ENCODE results near the gene CNOT1. TPM values are rescaled to one million over a fixed set of nuclear protein-coding genes. Genes with fewer than 3 reads are reported as not detected.
A peak's percentile ranks its signal among the peaks of the same experiment; 100 is the strongest.

Gene CNOT1
- total RNA-seq = 100 to 1,000 TPM; 116 to 131 TPM
- polyA plus RNA-seq = 10 to 100 TPM; 34.0 to 40.8 TPM

DNA sequence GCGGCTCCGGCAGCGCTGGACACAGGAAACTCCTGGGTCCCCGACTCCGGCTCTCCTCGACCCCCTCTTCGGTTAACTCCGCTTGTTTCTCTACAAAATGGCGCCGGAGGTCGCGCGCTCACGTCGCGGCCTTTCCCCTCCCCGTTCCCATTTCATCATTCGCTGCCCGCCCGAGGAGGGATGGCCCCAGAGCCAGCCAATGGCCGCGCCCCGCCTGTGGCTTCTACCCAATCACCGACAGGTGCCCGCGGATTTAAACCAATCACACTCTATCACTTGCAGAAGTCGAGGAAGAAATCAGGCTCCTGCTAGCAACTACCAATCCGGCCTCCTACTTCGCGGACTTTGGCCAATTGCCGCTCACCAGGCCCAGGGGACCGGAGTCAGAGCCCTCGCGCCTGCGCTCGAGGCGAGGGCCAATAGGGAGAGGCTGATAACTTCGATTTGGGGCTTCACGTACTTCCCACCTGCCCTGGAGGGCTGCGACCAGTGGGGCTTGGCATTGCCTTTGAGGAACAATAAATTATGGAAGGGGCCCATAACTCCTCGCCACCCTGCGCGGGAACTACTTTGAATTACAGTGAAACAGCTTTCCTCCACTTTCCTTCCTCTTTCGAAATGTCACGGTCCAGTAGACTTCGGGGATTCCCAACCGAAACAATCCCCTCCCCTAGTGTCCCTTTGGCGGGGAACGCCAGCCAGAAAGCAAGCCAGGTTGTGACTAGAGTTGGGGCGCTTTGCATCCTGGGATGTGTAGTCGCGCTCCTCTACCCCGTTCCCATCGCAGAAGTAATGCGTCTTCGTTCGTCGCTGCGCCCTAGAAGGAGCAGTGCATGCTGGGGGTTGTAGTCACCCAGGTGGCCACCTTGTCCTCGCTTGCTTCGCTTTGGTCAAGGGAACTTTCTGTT is at the start of gene CNOT1:
TSS of gene CNOT1 (minus strand) at position 94 of the 908 bp plus-strand sequence. CDS start 30,489 bp downstream, outside the sequence.
- Histone ChIP-seq H3K4me3 (ENCODE audit: low read depth in 1 of 3, low read length in 3 of 3) (peak within 1 kb of the TSS; percentile 86 to 97 (median 92)), H3K9ac (ENCODE audit: low read depth in 1 of 2, low read length in 2 of 2) (peak within 1 kb of the TSS; percentile 82 to 92), H3K4me1 (ENCODE audit: control insufficient read depth in 4 of 4, insufficient read depth in 4 of 4, low read length in 3 of 4) (peaks cover 3 to 21% (median 12%) of the 10 kb centered on the region in 4 donors), H3K27ac (ENCODE audit: low read depth in 1 of 2, low read length in 2 of 2) (peak within 1 kb of the TSS; percentile 93 to 97), H3K36me3 (ENCODE audit: control insufficient read depth in 4 of 4, insufficient read depth in 3 of 4, low read depth in 1 of 4, low read length in 3 of 4) (no peaks in the 10 kb centered on the region), H3K9me3 (ENCODE audit: control insufficient read depth in 4 of 4, low read length in 3 of 4) (no peaks in the 10 kb centered on the region), H3K27me3 (ENCODE audit: control insufficient read depth in 4 of 4, insufficient read depth in 4 of 4, low read length in 3 of 4) (no peaks in the 10 kb centered on the region)
- under 1% methylated on average over 61 of the region's 61 CpGs for WGBS
- TF ChIP-seq, protein P1, sequence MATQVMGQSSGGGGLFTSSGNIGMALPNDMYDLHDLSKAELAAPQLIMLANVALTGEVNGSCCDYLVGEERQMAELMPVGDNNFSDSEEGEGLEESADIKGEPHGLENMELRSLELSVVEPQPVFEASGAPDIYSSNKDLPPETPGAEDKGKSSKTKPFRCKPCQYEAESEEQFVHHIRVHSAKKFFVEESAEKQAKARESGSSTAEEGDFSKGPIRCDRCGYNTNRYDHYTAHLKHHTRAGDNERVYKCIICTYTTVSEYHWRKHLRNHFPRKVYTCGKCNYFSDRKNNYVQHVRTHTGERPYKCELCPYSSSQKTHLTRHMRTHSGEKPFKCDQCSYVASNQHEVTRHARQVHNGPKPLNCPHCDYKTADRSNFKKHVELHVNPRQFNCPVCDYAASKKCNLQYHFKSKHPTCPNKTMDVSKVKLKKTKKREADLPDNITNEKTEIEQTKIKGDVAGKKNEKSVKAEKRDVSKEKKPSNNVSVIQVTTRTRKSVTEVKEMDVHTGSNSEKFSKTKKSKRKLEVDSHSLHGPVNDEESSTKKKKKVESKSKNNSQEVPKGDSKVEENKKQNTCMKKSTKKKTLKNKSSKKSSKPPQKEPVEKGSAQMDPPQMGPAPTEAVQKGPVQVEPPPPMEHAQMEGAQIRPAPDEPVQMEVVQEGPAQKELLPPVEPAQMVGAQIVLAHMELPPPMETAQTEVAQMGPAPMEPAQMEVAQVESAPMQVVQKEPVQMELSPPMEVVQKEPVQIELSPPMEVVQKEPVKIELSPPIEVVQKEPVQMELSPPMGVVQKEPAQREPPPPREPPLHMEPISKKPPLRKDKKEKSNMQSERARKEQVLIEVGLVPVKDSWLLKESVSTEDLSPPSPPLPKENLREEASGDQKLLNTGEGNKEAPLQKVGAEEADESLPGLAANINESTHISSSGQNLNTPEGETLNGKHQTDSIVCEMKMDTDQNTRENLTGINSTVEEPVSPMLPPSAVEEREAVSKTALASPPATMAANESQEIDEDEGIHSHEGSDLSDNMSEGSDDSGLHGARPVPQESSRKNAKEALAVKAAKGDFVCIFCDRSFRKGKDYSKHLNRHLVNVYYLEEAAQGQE (IDR thresholded peaks at IDR 0.05) = peak; percentile 47
- TF ChIP-seq ATF3 (IDR thresholded peaks at IDR 0.05) (peak; percentile 89), RAD21 (IDR thresholded peaks at IDR 0.05) (peak in 1 of 2 donors; percentile 21), ZBTB33 (IDR thresholded peaks at IDR 0.05) (peak; percentile 88), HNF4A (conservative IDR thresholded peaks at IDR 0.05) (peak; percentile 70 to 85), RXRA (IDR thresholded peaks at IDR 0.05) (peak in 1 of 2 donors; percentile 44), SP1 (IDR thresholded peaks at IDR 0.05) (peak; percentile 100), HNF4G (IDR thresholded peaks at IDR 0.05) (peak; percentile 58), YY1 (IDR thresholded peaks at IDR 0.05) (peak; percentile 99), GABPA (IDR thresholded peaks at IDR 0.05 in 1 of 2, conservative IDR thresholded peaks at IDR 0.05 in 1 of 2) (no peak), TAF1 (conservative IDR thresholded peaks at IDR 0.05) (no peak), EGR1 (IDR thresholded peaks at IDR 0.05; ENCODE audit: low read depth in 2 of 2) (no peak), JUND (IDR thresholded peaks at IDR 0.05) (peak; percentile 9 to 54), NR2F2 (IDR thresholded peaks at IDR 0.05) (peak; percentile 87), MAX (IDR thresholded peaks at IDR 0.05) (peak; percentile 39)
- peak; percentile 98 for DNase-seq (ENCODE audit: low spot score)

DNA sequence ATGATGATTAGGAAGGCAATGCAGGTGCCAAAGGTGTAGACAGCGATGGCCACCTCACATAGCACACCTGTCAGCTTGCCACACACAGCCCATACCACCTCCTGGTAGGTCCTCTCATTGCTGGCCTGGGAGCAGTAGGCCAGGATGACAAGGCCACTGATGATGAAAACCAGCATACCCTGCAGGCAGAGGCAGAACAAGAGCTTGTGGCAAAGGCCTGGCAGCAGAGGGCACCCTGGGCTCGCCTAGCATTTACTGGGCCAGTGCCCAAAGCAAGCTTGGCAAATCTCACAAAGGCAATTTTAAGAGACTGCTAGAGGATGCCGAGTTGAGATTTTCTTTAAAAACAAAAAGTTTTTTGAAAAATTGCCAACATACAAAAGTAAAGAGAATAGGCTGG is 49.1 kb upstream of the CNOT1 start:
- peak; percentile 92 to 93 for TF ChIP-seq RAD21 (IDR thresholded peaks at IDR 0.05)
- TF ChIP-seq CTCF (IDR thresholded peaks at IDR 0.05; ENCODE audit: low read depth, low read length, missing input control) = peak; percentile 75
- no peak for TF ChIP-seq ZBTB33 (IDR thresholded peaks at IDR 0.05)
- TF ChIP-seq ATF3 (IDR thresholded peaks at IDR 0.05) = peak; percentile 41
- no peak overlapping the region for H3K9ac ChIP-seq (ENCODE audit: low read depth in 1 of 2, low read length in 2 of 2)
- peaks cover 0 to 9% (median 7%) of the 10 kb centered on the region in 4 donors for H3K4me1 ChIP-seq (ENCODE audit: control insufficient read depth in 4 of 4, insufficient read depth in 4 of 4, low read length in 3 of 4)
- H3K27me3 ChIP-seq (ENCODE audit: control insufficient read depth in 4 of 4, insufficient read depth in 4 of 4, low read length in 3 of 4) = no peaks in the 10 kb centered on the region
- DNase-seq (ENCODE audit: low spot score) = no peak
- no peak overlapping the region for H3K27ac ChIP-seq (ENCODE audit: low read depth in 1 of 2, low read length in 2 of 2)
- H3K9me3 ChIP-seq (ENCODE audit: control insufficient read depth in 4 of 4, low read length in 3 of 4) = no peaks in the 10 kb centered on the region
- H3K36me3 ChIP-seq (ENCODE audit: control insufficient read depth in 4 of 4, insufficient read depth in 3 of 4, low read depth in 1 of 4, low read length in 3 of 4) = peaks cover 5 to 26% (median 11%) of the 10 kb centered on the region in 4 donors
- WGBS = 59% methylated on average over 3 of the region's 3 CpGs
- no peak overlapping the region for H3K4me3 ChIP-seq (ENCODE audit: low read depth in 1 of 3, low read length in 3 of 3)

Measured in liver (tissue), 9 donors.